ENCODE results near the gene TNKS1BP1.

Gene TNKS1BP1

GRCh38 chr11:57335023-57335342 is 10.2 kb upstream of the TNKS1BP1 start:
- in situ Hi-C loops (cut with MboI; ENCODE audit: low pct_unique_long_range_greater_than_20kb, low sequenced_read_pairs, unreplicated experiment), result no loop called here
- no peak for DNase-seq (ENCODE audit: low spot score)
- TF ChIP-seq CTCF (IDR thresholded peaks at IDR 0.05; ENCODE audit: extremely low read depth, insufficient read depth, missing control alignments), result no peak

- in situ Hi-C loops (cut with MboI; ENCODE audit: low pct_unique_long_range_greater_than_20kb, low sequenced_read_pairs, unreplicated experiment), result no loop called here
- no peak for TF ChIP-seq CTCF (IDR thresholded peaks at IDR 0.05; ENCODE audit: extremely low read depth, insufficient read depth, missing control alignments)
- no peak for DNase-seq (ENCODE audit: low spot score)
These were observed 8.1 kb upstream of the TNKS1BP1 start for GRCh38 chr11:57332694-57333440.

DNA sequence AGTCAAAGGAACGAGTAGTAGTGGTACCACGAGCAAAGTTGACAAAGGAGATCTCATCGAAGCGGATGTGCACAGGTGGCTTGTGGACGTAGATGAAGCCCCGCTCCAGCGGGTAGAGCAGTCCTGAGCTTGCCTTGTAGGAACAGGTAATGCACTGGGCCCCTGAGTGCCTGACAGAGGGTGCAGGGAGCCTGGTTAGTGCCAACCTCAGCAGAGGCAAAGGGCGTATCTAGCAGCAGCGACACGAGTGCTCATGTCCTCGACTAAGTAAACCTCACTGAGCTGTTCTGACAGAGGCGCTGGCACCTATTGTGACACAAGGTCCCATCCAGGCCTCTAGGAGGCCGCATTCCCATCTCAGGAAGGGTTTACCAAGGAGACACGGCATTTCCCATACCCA is 7.0 kb upstream of the TNKS1BP1 start:
- in situ Hi-C loops (cut with MboI; ENCODE audit: low pct_unique_long_range_greater_than_20kb, low sequenced_read_pairs, unreplicated experiment), result no loop called here
- DNase-seq (ENCODE audit: low spot score), result no peak
- no peak for TF ChIP-seq CTCF (IDR thresholded peaks at IDR 0.05; ENCODE audit: extremely low read depth, insufficient read depth, missing control alignments)

DNA sequence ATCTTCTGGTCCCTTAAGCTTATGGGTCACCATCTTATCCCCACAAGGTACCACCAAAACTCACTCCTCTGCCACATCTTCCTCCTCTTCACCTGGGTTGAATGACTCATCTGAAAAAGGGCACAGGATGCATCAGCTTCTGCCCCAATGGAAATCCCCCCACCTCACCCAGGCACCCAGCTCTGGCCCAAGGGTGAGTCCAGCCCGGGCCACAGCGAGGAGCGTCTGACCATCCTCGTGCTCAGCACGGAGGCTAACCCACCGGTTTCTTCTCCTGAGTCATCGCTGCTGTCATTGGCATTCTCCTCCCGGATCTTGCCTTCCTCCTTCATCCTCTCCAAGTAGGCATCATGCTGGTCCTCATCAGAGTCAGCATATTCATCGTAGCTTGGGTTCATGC is 5.3 kb upstream of the TNKS1BP1 start:
- in situ Hi-C loops (cut with MboI; ENCODE audit: low pct_unique_long_range_greater_than_20kb, low sequenced_read_pairs, unreplicated experiment), result no loop called here
- no peak for DNase-seq (ENCODE audit: low spot score)
- no peak for TF ChIP-seq CTCF (IDR thresholded peaks at IDR 0.05; ENCODE audit: extremely low read depth, insufficient read depth, missing control alignments)

DNA sequence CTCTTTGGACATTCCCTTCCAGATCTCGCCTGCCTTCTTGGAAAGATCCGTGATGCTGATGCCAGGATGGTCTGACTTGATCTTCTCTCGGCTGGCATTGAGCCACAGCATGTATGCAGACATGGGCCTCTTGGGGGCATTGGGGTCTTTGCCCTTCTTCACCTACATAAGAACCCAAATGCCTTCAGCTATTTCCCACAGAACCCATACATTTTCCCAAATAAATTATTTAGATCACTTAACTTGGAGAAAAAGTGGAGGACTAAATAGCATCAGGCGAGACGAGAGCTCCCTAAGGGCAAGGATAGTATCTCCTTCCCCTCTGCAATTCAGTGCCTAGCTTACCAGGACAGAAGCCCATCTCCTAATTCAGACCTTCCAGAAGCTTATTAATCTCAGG is 3.0 kb upstream of the TNKS1BP1 start:
- DNase-seq (ENCODE audit: low spot score), result no peak
- TF ChIP-seq CTCF (IDR thresholded peaks at IDR 0.05; ENCODE audit: extremely low read depth, insufficient read depth, missing control alignments), result no peak
- in situ Hi-C loops (cut with MboI; ENCODE audit: low pct_unique_long_range_greater_than_20kb, low sequenced_read_pairs, unreplicated experiment), result no loop called here

DNA sequence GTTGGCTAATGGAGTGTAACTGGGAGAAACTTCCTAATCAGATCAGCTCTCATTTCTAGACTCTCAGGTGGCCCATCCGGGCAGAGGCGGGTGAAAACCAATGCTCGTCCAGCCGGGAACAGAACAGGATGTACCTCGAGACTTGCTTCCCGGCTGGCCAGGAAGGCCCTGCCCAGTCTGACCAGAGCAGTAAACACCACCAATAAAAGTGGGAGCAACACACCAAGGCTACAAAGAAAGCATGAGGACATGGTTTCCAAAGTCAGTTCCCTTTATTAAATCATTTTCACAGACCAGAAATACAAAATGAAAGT is 940 bp upstream of the TNKS1BP1 start:
- no peak for DNase-seq (ENCODE audit: low spot score)
- in situ Hi-C loops (cut with MboI; ENCODE audit: low pct_unique_long_range_greater_than_20kb, low sequenced_read_pairs, unreplicated experiment), result no loop called here
- TF ChIP-seq CTCF (IDR thresholded peaks at IDR 0.05; ENCODE audit: extremely low read depth, insufficient read depth, missing control alignments), result no peak

Data from GM13977 (cell line).